Measurements from ENCODE around the gene TM2D3.
"Not testable (repeated sequence)": the region's sequence is repeated elsewhere in the genome, so short reads cannot be mapped to it uniquely, and the experiment has no call there.

TM2D3 gene

GRCh38 chr15:101654624-101655337 lies 2.6 kb upstream of the TM2D3 start:
- peak; percentile 30 to 41 for DNase-seq

- peak in 1 of 2 donors; percentile 11 for DNase-seq
Measured at GRCh38 chr15:101654171-101654570, 2.0 kb upstream of the TM2D3 start.

- no peak for DNase-seq
Measured at GRCh38 chr15:101652786-101653430, 727 bp upstream of the TM2D3 start.

DNA sequence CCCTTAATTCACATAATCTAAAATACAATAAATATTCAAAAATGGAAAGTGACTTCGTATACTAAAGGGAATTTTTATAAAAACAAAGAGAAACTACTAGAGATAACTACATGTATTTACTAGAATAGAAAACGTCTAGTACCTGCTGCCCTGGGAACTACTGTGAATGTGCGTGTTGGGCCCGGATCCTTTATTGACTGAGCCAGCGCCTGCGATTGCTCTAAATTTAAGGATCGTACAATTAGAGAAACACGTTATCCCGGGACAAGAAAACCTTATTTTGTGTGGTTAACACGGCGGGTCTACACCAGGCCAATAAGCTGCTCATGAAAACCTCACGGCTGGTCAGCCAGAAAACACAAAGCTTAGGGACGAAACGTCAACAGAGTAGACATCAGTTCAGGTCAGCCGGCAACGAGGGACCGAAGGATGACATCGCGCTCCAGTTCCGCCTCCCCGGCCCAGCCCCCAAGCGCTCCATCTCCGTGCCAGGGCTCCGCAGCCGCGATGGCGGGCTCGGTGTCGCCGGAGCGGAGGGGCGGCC lies 555 bp downstream of the TM2D3 start:
- no peak for DNase-seq

DNA sequence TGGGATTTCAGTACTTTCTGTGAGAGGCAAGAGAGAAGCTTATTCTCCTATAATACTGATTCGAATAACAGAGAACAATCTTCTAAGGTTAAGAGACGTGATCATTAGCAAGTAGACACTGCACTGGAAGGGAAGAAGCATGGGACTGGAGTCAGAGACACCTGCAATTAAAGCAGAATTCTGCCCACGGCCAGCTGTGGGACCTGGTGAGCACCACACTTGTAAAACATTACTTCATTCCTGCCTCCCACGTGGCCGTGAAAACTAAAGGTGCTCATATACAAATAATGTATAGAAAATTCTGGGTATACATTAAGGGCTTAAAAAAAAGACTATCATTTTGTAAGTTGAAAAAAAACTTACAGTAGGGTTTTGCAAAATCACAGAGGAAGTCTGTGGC lies 2.0 kb downstream of the TM2D3 start:
- DNase-seq: no peak

DNA sequence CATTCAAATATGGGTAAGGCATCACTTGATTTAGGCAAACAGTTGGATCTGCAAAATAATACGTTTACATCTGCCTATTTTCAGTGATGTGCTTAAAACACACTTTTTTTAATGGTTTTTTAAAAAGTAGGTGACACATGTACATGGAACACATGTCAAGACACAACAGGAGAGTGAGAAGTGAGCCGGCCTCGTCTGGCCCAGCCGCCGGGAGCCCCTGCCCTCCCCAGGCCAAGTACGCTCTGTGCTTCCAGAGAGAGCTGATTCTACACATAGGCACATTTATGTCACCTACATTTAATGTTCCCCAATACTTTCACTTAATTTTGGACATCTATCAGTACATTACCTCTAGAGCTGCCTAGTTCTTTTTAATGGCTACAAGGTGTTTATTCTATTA lies 3.8 kb downstream of the TM2D3 start:
- no peak for DNase-seq

DNA sequence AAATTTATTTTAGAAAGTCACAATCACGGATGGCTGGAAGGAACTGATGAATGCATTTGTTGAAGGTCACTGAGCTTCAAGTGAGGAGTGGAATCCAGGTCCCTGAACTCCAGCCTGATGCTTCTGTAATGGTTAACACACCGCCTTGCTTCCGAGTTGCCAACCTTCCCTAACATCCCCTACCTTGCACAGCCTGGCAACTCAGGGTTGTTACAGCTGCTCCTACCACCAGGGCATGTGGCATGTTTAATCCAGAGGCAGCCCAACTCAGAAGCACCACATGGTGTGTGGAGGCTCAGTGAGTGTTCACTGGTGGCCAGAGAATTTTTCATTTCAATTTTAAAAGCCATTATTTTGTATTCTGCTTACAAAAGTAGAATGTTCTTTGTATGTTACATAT lies 4.9 kb downstream of the TM2D3 start:
- no peak for DNase-seq

DNA sequence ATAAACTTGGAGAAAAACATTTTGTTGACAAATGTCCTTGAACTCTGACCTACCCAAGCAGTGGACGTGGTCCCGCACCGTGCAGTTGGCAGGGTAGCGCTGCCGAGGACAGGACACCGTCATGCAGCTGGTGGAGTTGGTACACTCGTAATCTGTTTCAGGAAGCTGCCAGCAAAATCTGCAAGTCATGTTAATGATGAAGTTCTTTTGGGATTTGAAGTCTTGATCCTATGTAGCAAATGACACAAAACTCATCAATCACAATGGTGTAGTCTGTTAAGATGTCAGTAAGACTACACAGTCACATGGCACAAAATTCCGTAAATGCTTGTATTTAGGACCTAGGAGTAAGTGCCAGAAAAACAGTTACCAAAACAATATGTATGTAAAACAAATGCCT lies 5.5 kb downstream of the TM2D3 start:
- DNase-seq: no peak

- no peak for DNase-seq
Measured at GRCh38 chr15:101642361-101642760, 9.8 kb downstream of the TM2D3 start.

DNA sequence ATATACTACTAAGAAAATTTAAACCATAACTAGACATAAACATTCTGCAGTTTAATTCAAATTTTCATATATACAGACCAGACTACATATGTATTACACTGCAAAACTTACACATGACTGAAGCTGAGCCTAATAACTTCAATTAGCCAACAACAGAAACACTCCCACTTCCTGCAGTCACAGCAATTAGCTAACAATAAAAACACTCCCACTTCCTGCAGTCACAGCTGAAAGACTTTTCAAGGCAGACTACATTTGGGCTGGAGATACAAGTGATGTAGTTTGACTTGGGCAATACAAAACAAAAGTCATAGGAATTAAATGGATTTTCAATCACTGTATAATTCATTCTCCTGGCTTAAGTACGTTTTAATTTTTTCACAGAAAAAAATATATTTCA lies 10.3 kb downstream of the TM2D3 start:
- peak; percentile 54 to 78 for DNase-seq

DNA sequence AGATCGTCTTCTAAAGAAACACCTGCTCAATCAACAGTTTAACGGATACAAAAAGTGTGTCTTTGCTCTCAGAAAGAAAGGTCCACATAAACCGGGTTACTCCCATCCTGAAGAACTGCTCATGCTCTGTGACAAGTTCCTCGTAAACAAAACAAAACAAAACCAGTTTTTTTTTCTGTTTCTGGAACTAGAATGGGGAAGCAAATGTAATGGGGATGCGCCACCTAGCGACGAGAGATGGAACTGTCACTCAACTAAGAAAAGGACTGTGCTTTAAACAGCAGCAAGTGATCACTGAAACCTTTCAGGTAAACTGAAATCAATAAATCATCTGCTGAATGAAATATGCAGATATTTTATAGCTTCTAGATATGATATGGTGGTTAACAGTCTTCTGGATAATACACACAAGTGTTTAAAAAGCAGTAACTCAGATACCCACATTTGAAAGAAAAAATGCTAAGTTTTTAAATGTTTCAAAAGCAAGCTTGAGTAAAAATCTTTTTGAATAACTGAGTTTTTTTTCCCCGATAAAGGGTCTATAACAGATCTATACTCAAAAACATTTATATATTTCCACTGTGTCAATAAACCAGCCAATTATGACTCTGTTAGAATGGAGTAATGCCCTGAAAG lies 10.9 kb downstream of the TM2D3 start:
- DNase-seq: peak; percentile 79 to 84

GRCh38 chr15:101639667-101640066 lies 12.5 kb downstream of the TM2D3 start:
- no peak for DNase-seq

DNA sequence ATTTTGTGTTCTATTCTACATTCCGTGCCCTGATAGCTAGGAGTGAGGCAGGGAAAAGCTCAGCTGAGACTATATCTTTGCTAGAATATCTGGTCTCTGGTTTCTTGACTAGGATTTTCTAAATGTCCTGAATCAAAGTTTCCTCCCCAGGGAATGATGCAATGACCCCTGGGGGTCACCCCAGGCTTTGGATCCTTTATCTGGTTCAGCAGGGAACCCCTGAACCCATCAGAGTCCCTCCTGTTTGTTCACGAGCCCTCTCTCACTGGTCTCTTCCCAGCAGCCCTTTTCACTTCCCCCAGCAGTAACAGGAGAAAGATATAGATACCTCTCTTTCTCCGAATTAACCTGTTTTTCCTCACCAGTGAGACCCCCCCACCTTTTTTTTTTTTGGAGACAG lies 14.3 kb downstream of the TM2D3 start:
- DNase-seq: no peak

- DNase-seq: no peak
Measured at GRCh38 chr15:101637516-101637915, 14.7 kb downstream of the TM2D3 start.

- DNase-seq: no peak
Measured at GRCh38 chr15:101637038-101637437, 15.1 kb downstream of the TM2D3 start.

- no peak for DNase-seq
Measured at GRCh38 chr15:101635944-101636727, 16.0 kb downstream of the TM2D3 start.

DNA sequence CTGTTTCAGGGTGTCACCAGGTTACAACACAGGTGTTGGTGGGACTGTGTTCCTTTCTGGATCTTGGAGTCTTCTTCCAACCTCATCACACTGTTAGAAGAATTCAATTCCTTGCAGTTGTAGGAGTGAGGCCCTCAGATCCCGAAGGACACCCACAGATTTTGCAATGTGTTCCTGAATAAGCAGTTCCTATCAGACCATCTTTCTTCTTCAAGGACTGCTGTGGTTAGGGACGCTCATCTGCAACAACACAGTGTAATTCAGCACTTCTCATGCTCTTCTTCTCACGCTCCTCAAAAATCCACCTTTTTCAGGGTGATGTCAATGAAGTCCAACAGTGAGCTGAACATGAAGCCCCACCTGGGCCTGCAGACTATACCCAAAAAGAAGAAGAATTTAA lies 18.8 kb downstream of the TM2D3 start:
- no peak for DNase-seq

DNA sequence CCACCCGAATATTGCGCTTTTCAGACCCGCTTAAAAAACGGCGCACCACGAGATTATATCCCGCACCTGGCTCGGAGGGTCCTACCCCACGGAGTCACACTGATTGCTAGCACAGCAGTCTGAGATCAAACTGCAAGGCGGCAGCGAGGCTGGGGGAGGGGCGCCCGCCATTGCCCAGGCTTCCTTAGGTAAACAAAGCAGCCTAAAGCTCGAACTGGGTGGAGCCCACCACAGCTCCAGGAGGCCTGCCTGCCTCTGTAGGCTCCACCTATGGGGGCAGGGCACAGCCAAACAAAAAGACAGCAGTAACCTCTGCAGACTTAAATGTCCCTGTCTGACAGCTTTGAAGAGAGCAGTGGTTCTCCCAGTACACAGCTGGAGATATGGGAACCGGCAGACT lies 25.5 kb downstream of the TM2D3 start:
- DNase-seq: not testable (repeated sequence)

- no peak for DNase-seq
Measured at GRCh38 chr15:101625980-101626379, 26.2 kb downstream of the TM2D3 start.

GRCh38 chr15:101625184-101625583 lies 27.0 kb downstream of the TM2D3 start:
- peak in 1 of 2 donors; percentile 18 for DNase-seq

GRCh38 chr15:101623367-101624304 lies 28.5 kb downstream of the TM2D3 start:
- no peak for DNase-seq

- DNase-seq: no peak
Measured at GRCh38 chr15:101621961-101622360, 30.2 kb downstream of the TM2D3 start.
